T follicular helper cell (primary cell): ENCODE results near the gene COG3.

Source experiments
- DNase-seq: peaks from one replicate; pipeline ENCODE4 v3.0.0-alpha.2; 2020; ENCODE audit warnings: low read depth

COG3 gene

DNA sequence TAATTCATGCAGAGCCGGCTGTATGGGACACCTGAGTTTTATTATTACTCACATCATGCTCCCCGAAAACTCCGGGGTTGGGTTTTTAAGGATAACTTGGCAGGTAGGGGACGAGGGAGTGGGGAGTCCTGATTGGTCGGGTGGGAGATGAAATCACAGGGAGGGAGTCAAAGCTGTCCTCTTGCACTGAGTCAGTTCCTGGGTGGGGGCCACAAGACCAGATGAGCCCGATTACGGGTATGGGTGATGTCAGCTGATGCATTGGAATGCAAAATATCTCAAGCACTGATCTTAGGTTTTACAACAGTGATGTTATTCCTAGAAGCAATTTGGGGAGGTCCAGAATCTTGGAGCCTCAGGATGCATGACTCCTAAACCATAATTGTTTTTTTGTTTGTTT is 18.6 kb upstream of the COG3 start:
- no peak for DNase-seq

DNA sequence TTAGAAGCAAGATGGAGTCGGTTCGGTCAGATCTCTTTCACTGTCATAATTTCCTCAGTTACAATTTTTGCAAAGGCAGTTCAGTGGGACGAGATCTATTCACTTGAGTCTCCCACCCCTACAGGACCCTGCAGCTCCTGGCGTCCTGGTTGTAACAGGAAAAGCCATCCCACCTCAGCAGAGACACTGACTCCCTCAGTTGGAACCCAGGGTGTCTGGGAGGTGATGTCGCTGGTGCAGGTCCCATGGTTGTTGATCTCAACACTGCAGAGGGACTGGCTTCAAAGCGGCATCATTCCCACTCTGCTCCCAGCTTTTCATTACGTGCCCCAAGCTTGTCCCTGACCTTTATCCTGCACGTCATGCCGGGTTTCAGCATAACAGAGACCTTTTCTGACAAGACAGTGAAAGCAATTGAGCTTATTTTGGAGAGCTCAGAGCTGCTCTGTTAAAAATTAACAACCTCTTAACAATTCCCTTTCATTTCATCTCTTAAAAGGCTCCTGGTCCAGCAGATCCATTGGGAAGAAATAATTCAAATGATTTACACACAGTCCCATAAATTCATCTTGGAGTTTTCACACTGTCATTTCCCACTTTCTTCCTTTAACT is 17.6 kb upstream of the COG3 start:
- no peak for DNase-seq

DNA sequence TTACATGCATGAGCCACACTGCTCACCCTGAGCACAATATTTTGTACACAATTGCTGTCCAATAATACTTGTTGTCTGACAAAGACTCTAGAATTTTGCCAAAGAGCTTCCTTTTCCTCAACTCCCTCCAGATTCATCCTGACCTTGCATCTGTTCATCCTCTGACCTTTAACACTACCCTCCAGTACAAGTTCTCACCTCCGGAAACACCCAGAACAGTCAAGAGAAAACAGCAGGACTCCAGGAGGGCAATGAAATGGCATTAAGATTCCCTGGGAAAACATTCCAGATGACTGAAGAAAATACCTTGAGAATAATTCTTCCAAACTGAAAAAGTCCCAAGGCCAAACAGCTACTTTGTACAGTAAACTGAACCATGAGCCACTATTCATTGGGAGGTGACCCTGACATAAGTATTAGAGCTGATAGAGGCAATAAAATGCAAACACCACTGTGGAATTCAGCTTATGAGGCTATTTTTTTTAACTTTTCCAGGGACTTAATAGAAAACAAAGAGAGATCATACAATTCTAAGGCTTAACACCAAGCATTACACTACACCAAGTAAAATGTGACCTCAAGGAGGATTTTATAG is 15.7 kb upstream of the COG3 start:
- no peak for DNase-seq

DNA sequence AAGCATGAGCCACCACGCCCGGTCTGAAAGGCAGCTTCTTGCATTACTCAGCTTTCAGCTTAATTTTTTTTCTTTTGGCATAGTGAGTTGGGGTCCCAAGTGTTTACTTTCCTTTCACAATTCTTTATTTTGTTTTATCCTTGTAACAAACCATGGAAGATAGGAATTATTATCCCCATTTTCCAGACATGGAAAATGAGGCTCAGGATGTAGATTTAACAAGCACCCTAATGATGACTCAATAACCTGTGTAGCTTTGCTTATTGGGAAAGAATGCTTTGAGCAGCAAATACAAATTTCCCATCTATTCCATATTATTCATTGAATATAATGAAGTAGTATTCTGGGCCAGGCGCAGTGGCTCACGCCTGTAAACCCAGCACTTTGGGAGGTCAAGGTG is 13.5 kb upstream of the COG3 start:
- no peak for DNase-seq

DNA sequence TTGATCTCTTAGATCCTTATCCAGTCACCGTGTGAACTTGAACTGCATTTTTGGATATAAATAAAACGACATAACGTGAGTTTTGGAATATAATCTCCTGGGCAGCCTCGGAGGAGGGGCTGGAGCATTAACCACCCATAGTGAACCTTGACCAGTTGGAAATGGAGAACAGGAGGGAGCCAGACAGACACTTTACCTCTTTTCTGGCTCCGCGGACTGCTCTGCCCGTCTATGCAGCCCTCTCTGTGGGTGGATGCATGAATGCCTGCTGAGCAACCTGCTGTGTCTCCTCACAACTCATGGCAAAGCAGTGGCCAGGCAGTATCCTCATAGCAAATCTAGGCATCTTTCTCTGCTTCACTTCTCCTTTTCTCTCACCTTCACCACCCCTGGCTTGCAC is 10.5 kb upstream of the COG3 start:
- DNase-seq: no peak

DNA sequence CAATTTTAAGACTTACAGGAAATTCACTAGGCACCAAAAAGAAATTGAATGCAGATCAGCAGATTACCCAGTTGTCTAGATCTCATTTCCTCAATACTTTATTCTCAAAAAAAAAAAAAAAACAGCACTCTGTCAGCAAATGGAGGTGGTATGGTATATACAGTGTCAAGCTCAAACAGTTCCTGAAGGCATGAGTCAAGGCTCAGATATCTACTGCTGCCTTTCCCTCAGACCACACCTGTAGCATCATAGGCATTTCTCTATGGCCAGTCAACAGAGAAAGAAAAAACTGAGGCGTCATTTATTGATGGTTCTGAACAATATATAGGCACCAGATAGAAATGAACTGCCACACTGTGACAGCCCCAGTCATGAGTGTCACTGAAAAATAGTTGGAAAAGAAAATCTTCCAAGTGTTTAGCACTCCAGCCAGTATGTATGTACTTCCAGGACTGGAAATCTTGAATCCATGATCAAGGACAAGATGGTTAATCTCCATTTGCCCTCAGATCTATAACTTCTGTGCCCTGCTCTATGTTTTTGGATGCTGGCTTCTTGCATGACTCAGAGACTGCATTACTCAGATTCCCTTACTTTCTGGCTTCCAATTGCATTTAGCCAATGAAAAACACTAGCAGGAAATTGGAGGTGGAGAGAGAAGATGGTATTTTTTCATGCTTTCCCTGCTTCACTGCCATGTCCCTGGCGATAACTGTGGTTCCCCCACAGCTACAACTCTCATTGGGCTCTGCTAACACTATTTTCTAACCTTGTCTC is 8.4 kb upstream of the COG3 start:
- no peak for DNase-seq

DNA sequence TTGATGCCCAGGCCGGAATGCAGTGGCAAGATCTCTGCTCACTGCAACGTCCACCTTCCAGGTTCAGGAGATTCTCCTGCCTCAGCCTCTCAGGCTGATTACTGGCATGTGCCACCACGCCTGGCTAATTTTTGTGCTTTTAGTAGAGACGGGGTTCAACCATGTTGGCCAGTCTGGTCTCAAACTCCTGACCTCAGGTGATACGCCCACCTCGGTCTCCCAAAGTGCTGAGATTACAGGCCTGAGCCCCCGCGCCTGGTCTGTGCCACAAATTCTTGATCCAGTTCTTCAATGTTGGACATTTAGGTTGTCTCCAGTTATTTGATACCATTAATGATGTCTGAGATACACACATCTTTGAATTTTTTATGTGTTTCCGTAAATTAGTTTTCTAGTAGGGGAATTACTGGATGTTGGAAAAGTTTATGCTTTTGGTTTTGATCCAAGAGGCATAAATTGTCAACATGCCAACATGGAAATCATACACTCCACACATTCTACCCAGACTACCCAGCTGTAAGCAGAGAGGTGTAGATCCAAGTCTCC is 525 bp upstream of the COG3 start:
- no peak for DNase-seq

DNA sequence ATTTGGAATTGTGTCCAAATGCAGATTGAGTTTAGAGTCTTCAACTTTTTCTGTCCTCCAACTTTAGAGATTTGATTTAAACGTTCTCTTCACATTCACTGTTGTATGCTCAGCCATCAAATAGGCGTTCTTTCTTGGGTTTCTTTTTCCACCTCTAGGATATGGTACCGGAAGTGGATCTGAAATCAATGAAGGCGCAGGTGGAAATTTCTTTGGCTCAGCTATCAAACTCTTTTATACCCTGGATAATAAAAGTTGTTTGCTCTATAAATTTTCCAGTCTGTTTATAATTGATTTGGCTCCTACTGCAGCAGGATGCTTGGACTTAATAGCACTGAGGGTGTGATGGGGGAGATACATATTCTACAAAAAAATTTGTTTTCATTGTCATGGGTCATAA is 1.6 kb downstream of the COG3 start:
- no peak for DNase-seq

DNA sequence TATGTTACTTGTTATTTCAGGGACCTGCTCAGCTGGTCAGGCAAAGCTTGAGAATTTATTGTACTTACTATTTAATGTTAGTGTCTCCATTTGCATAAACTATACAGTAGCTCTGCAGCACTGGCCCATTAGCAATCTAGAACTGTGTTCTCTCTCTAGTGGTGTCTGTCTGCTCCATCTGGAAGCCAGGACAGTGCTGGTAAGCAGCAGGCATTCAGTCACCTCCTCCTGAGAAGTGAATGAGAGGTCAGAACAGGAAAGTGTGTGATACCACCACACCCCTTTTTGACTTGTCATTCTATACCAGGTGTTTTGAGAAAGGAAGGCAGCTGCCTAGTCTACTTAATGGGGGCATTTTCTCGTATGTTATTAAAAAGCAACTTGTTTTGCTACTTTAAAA is 3.9 kb downstream of the COG3 start:
- DNase-seq: no peak

DNA sequence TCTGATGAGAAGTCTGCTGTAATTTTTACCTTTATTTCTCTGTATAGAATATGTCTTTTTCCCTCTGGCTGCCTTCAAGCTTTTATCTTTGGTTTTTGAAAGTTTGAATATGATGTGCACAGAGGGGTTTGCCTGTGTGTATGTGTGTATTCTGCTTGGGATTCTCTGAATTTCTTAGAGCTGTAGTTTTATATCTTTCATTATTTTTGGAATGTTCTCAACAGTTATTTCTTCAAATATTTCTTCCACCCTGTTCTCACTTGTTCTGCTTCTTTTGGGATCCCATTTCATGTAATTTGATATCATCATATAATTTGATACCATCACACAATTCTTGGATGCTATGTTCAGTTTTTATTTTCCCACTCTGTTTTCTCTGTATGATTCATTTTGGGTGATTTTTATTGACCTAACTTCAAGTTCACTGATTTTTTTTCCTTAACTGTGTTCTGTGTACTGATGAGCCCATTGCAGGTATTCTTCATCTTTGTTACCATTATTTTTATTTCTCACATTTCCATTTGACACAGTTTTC is 7.5 kb downstream of the COG3 start:
- DNase-seq: no peak

DNA sequence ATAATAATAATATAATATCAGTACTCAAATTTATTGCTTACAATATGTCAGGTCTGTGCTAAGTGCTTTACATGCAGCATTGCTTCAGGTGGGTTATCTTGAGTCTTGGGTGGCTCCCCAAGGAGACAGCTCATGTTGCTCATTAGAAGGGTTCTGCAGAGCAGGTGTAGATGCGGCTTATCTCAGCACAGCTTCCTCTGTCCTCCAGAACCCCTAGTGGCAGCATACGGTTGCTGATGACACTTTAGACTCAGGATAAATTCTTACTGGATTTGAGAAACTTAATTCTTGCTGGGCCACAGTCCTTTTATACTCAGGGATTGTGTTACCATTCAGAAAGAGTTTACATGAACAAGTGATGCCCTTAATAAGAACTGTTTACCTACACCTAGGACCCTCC is 8.9 kb downstream of the COG3 start:
- DNase-seq: no peak

DNA sequence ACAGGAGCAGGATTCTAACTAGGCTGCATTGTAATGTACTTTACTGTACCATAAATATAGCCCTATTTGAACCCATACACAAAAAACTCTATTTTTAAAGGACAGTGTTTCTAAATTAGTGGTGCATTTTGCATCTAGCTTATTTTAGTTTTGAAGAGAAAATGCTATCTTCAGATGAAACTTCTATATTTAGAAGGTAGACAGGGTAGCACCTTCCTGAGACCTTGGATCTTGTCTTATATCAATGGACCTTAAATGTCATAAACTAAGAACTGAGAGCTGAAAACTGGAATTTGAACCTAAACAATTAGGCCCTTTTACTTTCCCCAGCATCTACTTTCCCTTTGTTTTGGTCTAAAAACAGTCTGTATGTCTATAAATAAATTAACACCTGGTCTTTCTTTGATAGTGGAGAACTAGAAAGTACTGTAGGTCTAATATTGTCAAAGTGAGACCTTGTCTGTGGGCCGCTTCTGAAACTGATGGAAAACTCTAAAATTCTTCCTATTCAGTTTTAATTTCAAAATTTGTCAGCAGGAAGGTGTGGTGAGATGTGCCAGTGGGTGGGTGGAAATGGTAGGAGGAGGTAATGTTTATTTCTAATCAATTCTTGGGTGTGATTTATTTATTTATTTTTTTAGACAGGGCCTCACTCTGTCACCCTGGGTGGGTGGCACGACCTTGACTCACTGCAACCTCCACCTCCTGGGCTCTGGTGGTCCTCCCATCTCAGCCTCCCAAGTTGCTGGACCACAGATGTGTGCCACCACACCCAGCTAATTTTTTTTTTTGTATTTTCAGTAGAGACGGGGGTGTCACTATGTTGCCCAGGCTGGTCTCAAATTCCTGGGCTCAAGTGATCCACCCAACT is 10.1 kb downstream of the COG3 start:
- DNase-seq: no peak

DNA sequence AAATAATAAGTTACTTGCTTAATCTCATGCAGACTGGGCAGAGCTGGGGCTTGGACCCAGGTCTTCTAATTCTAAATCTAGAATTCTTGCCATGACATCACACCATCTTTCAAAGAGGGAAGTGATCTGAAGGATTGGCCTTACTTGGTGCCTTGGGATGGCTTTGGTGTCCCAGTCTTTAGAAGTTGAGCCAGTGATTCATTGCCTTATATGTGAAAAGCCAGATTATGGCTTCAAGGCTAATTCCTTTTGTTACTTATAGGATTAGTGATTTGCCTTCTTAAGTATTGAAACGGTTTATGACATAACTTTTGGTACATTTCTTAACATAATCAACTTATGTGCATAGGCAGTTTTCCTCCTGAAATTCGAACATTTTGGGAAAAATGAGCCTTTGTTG is 14.9 kb downstream of the COG3 start:
- no peak for DNase-seq

DNA sequence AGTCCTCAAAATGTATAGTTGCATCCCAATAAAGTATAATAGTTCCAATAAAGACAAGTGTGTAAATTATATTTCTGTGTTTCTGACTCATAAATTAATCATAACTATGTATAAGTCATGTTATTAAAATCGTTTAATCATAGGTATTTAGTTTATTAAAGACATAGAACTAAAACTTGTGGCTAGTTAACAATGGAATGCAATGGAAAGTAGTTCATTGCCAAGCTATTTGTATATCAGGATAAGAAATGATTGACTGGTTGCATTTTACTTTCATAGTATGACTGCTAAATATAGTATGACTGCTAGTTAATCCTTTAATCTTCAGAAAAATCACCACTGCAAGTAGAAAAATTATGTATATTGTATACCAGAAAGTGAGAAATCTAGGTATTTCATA is 16.9 kb downstream of the COG3 start:
- no peak for DNase-seq

DNA sequence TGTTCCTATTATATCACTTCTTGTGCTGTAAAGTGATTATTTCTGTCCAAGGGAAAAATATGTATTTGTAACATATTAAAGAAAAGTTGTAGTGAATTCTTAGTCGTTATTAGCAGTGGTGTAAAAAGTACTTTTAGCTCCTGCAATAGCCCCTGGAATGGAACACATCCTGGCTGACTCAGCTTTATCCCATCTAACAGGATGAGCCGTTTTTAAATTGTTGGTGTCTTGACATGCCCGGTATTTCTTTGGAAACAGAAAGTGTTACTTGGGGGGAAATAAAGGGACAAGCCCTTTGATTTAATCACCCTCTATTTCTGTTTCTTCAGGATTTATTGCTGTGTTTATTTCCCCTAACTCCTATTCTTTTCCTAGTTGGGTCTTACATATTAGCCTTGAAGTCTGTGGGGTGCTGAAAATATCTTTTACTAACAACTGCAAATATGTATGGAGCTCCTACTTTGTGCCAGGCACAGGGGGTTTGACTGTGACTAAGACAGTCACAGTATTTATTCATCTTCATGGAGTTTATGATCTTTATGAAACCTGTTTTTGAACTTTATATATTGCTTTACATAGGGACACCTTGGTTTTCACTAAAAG is 17.9 kb downstream of the COG3 start:
- no peak for DNase-seq

DNA sequence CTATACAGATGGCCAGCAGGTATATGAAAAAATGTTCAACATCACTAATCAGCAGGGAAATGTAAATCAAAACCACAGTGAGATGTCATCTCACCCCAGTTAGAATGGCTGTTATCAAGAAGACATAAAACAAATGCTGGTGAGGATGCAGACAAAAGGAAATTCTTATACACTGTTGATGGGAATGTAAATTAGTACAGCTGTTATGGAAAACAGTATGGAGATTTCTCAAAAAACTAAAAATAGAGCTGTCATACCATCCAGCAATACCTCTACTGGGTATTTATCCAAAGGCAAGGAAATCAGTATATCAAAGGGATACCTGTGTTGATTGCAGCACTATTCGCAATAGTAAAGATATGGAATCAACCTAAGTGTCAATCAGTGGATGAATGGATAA is 22.9 kb downstream of the COG3 start:
- DNase-seq: no peak

DNA sequence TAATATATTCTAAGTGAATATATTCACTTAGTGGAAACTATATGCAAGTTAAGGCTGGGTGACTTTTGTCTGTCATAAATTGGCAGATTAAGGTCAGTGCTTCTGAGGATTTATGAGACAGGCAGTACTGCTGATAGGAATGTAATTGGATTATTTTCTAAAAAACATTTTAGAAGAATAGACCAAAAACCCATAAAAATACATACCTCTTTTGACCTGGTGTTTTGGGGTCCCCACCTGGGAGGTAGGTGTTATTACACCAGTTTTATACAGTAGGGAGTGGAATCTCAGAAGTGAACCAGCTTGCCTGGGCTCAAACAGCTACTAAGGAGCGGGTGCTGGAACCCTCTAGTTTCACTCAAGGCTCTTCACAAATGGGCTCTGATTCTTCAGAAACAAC is 25.3 kb downstream of the COG3 start:
- no peak for DNase-seq

DNA sequence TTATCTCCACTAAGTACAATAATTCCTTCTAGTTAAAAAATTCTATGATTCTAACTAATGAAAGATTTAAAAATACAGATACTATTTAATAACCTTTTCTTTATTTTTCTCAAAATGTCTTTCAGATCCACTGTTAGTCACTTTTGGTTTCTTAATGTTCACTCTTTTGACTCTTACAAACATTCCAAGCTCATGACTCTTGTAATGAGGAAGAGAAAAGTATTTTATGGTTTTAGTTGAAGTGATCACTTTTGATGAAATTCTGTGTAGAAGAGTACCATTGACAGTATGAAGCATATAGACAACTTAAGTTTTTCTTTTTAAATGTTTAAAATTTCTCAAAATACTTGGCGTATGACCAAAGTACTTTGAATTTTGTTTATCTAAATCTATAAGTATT is 27.8 kb downstream of the COG3 start:
- DNase-seq: no peak

DNA sequence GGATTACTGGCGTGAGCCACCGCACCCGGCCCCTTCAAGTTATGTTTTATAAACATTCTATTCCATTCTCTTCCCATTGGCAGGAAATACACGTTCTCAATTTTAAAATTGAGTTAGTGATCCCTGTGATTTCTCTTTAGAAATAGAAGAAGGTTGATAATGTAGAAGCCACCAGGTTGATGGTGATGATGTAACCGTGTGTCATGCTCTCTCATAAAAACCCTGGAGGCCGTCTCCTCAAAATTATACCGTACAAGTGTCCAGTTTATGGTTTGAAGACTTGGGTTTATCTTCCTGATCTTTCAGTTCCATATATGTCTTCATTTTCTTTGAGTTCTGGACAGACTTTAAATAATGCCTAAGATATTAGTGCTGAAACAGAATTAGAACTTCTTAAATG is 32.2 kb downstream of the COG3 start:
- DNase-seq: no peak

DNA sequence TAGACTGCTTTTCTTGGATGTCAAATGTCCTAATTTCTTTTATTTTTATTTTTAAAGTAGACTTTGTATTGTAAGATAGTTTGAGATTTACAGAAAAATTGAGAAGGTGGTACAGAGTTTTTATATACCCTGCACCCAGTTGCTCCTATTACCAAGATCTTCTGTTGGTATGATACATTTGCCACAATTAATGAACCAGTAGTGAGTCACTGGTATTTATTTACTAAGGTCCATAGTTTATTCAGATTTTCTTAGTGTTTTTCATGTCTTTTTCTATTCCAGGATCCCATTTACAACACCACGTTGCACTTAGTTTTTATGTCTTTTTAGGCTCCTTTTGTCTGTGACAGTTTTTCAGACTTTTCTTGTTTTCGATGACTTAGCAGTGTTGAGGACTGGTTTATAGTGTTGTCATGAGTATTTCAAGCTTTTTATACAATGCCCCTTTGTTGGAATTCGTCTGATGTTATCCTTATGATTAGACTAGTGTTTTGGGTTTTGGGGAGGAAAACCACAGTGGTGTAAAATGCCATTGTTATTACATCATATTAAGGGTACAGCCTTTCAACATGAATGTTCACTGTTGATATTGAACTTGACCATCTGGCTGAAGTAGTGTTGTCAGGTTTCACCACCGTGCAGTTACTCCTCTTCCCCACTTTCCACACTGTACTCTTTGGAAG is 35.9 kb downstream of the COG3 start:
- no peak for DNase-seq

DNA sequence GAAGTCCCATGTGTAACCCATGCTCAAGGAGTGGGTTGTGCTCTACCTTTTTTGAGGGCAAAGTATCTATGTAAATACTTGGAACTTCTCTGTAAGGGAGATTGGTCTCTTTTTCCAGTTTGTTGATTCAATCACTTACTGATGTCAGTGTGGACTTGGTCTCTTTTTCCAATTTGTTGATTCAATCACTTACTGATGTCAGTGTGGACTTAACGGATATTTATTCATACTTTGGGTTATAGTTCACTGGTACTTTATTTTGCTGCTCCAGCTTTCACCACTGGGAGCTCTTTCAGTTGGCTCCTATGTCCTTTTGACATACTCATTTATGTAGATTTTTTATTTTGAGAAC is 36.4 kb downstream of the COG3 start:
- no peak for DNase-seq
